ENCODE measurements around the gene XPR1. TPM values are rescaled to one million over a fixed set of nuclear protein-coding genes. Genes with fewer than 3 reads are reported as not detected.

The XPR1 gene
- total and polyA plus RNA-seq, 2 experiments from 2014 or later: 18.1 to 36.4 TPM

DNA sequence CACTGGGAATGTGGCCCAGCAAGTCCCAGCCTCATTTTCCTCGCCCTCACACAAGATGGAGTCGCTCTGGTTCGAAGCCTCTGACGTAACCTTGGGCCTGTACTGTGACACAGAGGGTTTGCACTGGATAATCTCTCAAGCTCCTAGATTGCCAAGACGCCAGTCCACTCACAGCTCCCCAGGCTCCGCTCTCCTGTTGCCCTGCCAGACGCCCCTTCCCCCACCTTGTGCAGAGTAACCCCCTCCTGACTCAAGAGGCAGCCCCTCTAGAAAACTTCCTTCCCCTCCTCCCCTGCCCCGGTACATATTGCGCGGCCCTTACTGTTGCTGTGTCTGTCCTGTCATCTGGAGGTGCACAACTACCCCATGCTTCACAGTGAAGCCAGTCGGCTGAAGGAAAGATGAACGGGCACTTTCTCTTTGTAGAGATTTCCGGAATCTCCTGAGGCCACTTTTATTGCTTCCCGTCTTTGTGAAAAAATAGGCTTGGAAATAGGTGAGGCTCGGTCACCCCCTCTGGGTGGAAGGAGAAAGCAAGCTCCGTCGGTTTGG is 279.9 kb downstream of the XPR1 start:
- H3K27ac ChIP-seq: no peak overlapping the region
- no peaks in the 10 kb centered on the region for H3K9me3 ChIP-seq (ENCODE audit: low read depth)
- peak overlapping the region; percentile 23 for H3K4me3 ChIP-seq
- H3K36me3 ChIP-seq: no peaks in the 10 kb centered on the region
- H3K27me3 ChIP-seq: peaks cover 32% of the 10 kb centered on the region
- peak in 1 of 2 donors; percentile 51 for DNase-seq (ENCODE audit: low read depth in 1 of 2, low spot score in 1 of 2)
- H3K4me1 ChIP-seq (ENCODE audit: low read depth): no peaks in the 10 kb centered on the region
- TF ChIP-seq, protein P1, sequence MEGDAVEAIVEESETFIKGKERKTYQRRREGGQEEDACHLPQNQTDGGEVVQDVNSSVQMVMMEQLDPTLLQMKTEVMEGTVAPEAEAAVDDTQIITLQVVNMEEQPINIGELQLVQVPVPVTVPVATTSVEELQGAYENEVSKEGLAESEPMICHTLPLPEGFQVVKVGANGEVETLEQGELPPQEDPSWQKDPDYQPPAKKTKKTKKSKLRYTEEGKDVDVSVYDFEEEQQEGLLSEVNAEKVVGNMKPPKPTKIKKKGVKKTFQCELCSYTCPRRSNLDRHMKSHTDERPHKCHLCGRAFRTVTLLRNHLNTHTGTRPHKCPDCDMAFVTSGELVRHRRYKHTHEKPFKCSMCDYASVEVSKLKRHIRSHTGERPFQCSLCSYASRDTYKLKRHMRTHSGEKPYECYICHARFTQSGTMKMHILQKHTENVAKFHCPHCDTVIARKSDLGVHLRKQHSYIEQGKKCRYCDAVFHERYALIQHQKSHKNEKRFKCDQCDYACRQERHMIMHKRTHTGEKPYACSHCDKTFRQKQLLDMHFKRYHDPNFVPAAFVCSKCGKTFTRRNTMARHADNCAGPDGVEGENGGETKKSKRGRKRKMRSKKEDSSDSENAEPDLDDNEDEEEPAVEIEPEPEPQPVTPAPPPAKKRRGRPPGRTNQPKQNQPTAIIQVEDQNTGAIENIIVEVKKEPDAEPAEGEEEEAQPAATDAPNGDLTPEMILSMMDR (IDR thresholded peaks at IDR 0.05; ENCODE audit: low read depth, low read length): no peak

GRCh38 chr1:180912211-180912800 is 280.5 kb downstream of the XPR1 start:
- DNase-seq (ENCODE audit: low read depth in 1 of 2, low spot score in 1 of 2): peak; percentile 58 to 68
- Histone ChIP-seq H3K4me3 (peak overlapping the region; percentile 23), H3K9me3 (ENCODE audit: low read depth) (no peaks in the 10 kb centered on the region), H3K4me1 (ENCODE audit: low read depth) (no peaks in the 10 kb centered on the region), H3K27me3 (peaks cover 32% of the 10 kb centered on the region), H3K27ac (no peak overlapping the region), H3K36me3 (no peaks in the 10 kb centered on the region)
- TF ChIP-seq, protein P1 (IDR thresholded peaks at IDR 0.05; ENCODE audit: low read depth, low read length): no peak

GRCh38 chr1:180912801-180913565 is 281.2 kb downstream of the XPR1 start, which contains the start of gene KIAA1614:
Gene KIAA1614, plus strand, starts transcription at chr1:180912897. Its CDS starts 347 bp downstream, at chr1:180913244.
- TF ChIP-seq, protein P1 (IDR thresholded peaks at IDR 0.05; ENCODE audit: low read depth, low read length): no peak
- DNase-seq (ENCODE audit: low read depth in 1 of 2, low spot score in 1 of 2): peak; percentile 39 to 73
- H3K4me3 ChIP-seq: peak within 1 kb of the TSS; percentile 23
- peaks cover 32% of the 10 kb centered on the region for H3K27me3 ChIP-seq
- H3K36me3 ChIP-seq: no peaks in the 10 kb centered on the region
- H3K27ac ChIP-seq: no peak within 1 kb of the TSS
- H3K4me1 ChIP-seq (ENCODE audit: low read depth): no peaks in the 10 kb centered on the region
- no peaks in the 10 kb centered on the region for H3K9me3 ChIP-seq (ENCODE audit: low read depth)

DNA sequence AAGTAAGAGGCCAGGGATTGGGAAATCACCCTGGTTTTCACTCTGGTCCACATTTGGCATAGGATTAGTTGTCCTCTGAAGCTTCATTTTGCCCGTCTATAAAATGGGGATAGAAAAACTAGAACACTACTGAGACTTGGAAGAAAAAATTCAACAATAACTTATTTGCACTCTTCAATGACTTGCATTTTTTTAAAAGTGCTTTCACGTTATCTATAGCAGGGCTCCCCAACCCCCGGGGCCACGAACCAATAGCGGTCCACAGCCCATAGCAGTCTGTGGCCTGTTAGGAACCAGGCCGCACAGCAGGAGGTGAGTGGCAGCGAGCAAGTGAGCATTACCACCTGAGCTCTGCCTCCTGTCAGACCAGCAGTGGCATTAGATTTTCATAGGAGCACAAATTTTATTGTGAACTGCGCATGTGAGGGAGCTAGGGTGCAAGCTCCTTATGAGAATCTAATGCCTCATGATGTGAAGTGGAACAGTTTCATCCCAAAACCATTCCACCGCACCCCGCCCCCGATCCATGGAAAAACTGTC is 283.7 kb downstream of the XPR1 start:
- Histone ChIP-seq H3K9me3 (ENCODE audit: low read depth) (no peaks in the 10 kb centered on the region), H3K4me1 (ENCODE audit: low read depth) (no peaks in the 10 kb centered on the region), H3K27ac (no peak overlapping the region), H3K27me3 (peaks cover 32% of the 10 kb centered on the region), H3K4me3 (no peak overlapping the region), H3K36me3 (no peaks in the 10 kb centered on the region)
- no peak for DNase-seq (ENCODE audit: low read depth in 1 of 2, low spot score in 1 of 2)
- TF ChIP-seq, protein P1 (IDR thresholded peaks at IDR 0.05; ENCODE audit: low read depth, low read length): no peak

- TF ChIP-seq, protein P1 (IDR thresholded peaks at IDR 0.05; ENCODE audit: low read depth, low read length): no peak
- Histone ChIP-seq H3K27ac (no peak overlapping the region), H3K4me1 (ENCODE audit: low read depth) (no peaks in the 10 kb centered on the region), H3K9me3 (ENCODE audit: low read depth) (no peaks in the 10 kb centered on the region), H3K36me3 (no peaks in the 10 kb centered on the region), H3K4me3 (no peak overlapping the region), H3K27me3 (peaks cover 31% of the 10 kb centered on the region)
- DNase-seq (ENCODE audit: low read depth in 1 of 2, low spot score in 1 of 2): no peak
Observed at GRCh38 chr1:180916012-180916770, 284.4 kb downstream of the XPR1 start.

All from cardiac muscle cell (in vitro differentiated cells and primary cell).